Measurements from ENCODE around the gene CLNK.

CLNK gene

GRCh38 chr4:10715696-10716095 is 31.1 kb upstream of the CLNK start:
- TF ChIP-seq CTCF (conservative IDR thresholded peaks at IDR 0.05; ENCODE audit: low read depth, low read length) = no peak
- H3K4me3 ChIP-seq (ENCODE audit: low read length) = no peak overlapping the region
- DNase-seq (ENCODE audit: low read depth) = no peak

- no peak for TF ChIP-seq CTCF (conservative IDR thresholded peaks at IDR 0.05; ENCODE audit: low read depth, low read length)
- no peak overlapping the region for H3K4me3 ChIP-seq (ENCODE audit: low read length)
- no peak for DNase-seq (ENCODE audit: low read depth)
Measured at GRCh38 chr4:10715135-10715534, 30.6 kb upstream of the CLNK start.

- DNase-seq (ENCODE audit: low read depth) = no peak
- no peak overlapping the region for H3K4me3 ChIP-seq (ENCODE audit: low read length)
- no peak for TF ChIP-seq CTCF (conservative IDR thresholded peaks at IDR 0.05; ENCODE audit: low read depth, low read length)
Measured at GRCh38 chr4:10713591-10713990, 29.0 kb upstream of the CLNK start.

GRCh38 chr4:10706236-10706635 is 21.7 kb upstream of the CLNK start:
- H3K4me3 ChIP-seq (ENCODE audit: low read length) = no peak overlapping the region
- DNase-seq (ENCODE audit: low read depth) = no peak
- TF ChIP-seq CTCF (conservative IDR thresholded peaks at IDR 0.05; ENCODE audit: low read depth, low read length) = no peak

GRCh38 chr4:10704430-10704810 is 19.9 kb upstream of the CLNK start:
- TF ChIP-seq CTCF (conservative IDR thresholded peaks at IDR 0.05; ENCODE audit: low read depth, low read length) = no peak
- no peak for DNase-seq (ENCODE audit: low read depth)
- no peak overlapping the region for H3K4me3 ChIP-seq (ENCODE audit: low read length)

GRCh38 chr4:10703766-10704429 is 19.3 kb upstream of the CLNK start:
- no peak for DNase-seq (ENCODE audit: low read depth)
- no peak overlapping the region for H3K4me3 ChIP-seq (ENCODE audit: low read length)
- no peak for TF ChIP-seq CTCF (conservative IDR thresholded peaks at IDR 0.05; ENCODE audit: low read depth, low read length)

- TF ChIP-seq CTCF (conservative IDR thresholded peaks at IDR 0.05; ENCODE audit: low read depth, low read length) = no peak
- no peak overlapping the region for H3K4me3 ChIP-seq (ENCODE audit: low read length)
- DNase-seq (ENCODE audit: low read depth) = no peak
Measured at GRCh38 chr4:10703156-10703555, 18.6 kb upstream of the CLNK start.
